ENCODE results near the gene MMP17.

- TF ChIP-seq EZH2 (IDR thresholded peaks at IDR 0.05; ENCODE audit: borderline replicate concordance, low read depth, low read length, poor library complexity, severe bottlenecking) (no peak), CTCF (conservative IDR thresholded peaks at IDR 0.05; ENCODE audit: low read depth, low read length) (no peak)
These were observed 32.5 kb downstream of the MMP17 start for GRCh38 chr12:131860472-131861260.
